GM08714 (cell line): ENCODE data around the gene RASGRF1.

Source experiments
- H3K4me3 ChIP-seq: fragments of 200-500 bp; sonication (Bioruptor generic); 2 replicates; pipeline ENCODE4 v1.5.1; 2014; ENCODE audit warnings: mild to moderate bottlenecking, low read length, inconsistent platforms
- ZNF274 ChIP-seq: IDR thresholded peaks from 2 replicates; pipeline ENCODE4 v1.6.1; 2012; ENCODE audit warnings: mild to moderate bottlenecking, low read depth, low read length

RASGRF1 gene

GRCh38 chr15:79090487-79091203 is at the start of gene RASGRF1:
Gene RASGRF1 (minus strand): TSS chr15:79090780. CDS start chr15:79090498, 282 bp downstream.
- no peak within 1 kb of the TSS for H3K4me3 ChIP-seq
- no peak for TF ChIP-seq ZNF274

GRCh38 chr15:79136434-79137046 is 46.0 kb upstream of the RASGRF1 start:
- H3K4me3 ChIP-seq: no peak overlapping the region
- no peak for TF ChIP-seq ZNF274

- no peak overlapping the region for H3K4me3 ChIP-seq
Observed at GRCh38 chr15:79133309-79133708, 42.7 kb upstream of the RASGRF1 start.

GRCh38 chr15:79132770-79133169 is 42.2 kb upstream of the RASGRF1 start:
- no peak for TF ChIP-seq ZNF274
- H3K4me3 ChIP-seq: no peak overlapping the region

More at GRCh38 chr15:79133309-79133708, 42.7 kb upstream of the RASGRF1 start:
- TF ChIP-seq ZNF274: no peak

GRCh38 chr15:79132361-79132760 is 41.8 kb upstream of the RASGRF1 start:
- no peak overlapping the region for H3K4me3 ChIP-seq
- TF ChIP-seq ZNF274: no peak

GRCh38 chr15:79130535-79131130 is 40.1 kb upstream of the RASGRF1 start:
- H3K4me3 ChIP-seq: no peak overlapping the region
- TF ChIP-seq ZNF274: no peak

- H3K4me3 ChIP-seq: no peak overlapping the region
- no peak for TF ChIP-seq ZNF274
Observed at GRCh38 chr15:79129235-79129634, 38.7 kb upstream of the RASGRF1 start.

GRCh38 chr15:79128556-79128955 is 38.0 kb upstream of the RASGRF1 start:
- no peak for TF ChIP-seq ZNF274
- H3K4me3 ChIP-seq: no peak overlapping the region

GRCh38 chr15:79124388-79124787 is 33.8 kb upstream of the RASGRF1 start:
- TF ChIP-seq ZNF274: no peak
- no peak overlapping the region for H3K4me3 ChIP-seq

GRCh38 chr15:79122991-79123390 is 32.4 kb upstream of the RASGRF1 start:
- no peak for TF ChIP-seq ZNF274
- H3K4me3 ChIP-seq: no peak overlapping the region

- no peak overlapping the region for H3K4me3 ChIP-seq
- TF ChIP-seq ZNF274: no peak
Observed at GRCh38 chr15:79122391-79122790, 31.8 kb upstream of the RASGRF1 start.

- no peak for TF ChIP-seq ZNF274
- no peak overlapping the region for H3K4me3 ChIP-seq
Observed at GRCh38 chr15:79121571-79121970, 31.0 kb upstream of the RASGRF1 start.

GRCh38 chr15:79117442-79118204 is 27.0 kb upstream of the RASGRF1 start:
- H3K4me3 ChIP-seq: no peak overlapping the region
- no peak for TF ChIP-seq ZNF274

- H3K4me3 ChIP-seq: no peak overlapping the region
- TF ChIP-seq ZNF274: no peak
Observed at GRCh38 chr15:79116771-79117170, 26.2 kb upstream of the RASGRF1 start.

GRCh38 chr15:79115986-79116665 is 25.5 kb upstream of the RASGRF1 start:
- H3K4me3 ChIP-seq: no peak overlapping the region
- TF ChIP-seq ZNF274: no peak
